K562 (cell line): Measurements from ENCODE around the gene ZNF486. TPM values are rescaled to one million over a fixed set of nuclear protein-coding genes. Genes with fewer than 3 reads are reported as not detected.
"Not testable (repeated sequence)": the region's sequence is repeated elsewhere in the genome, so short reads cannot be mapped to it uniquely, and the experiment has no call there.

Experiments used
- ATAC-seq: fragments of 200-7000 bp; cut with Tn5 transposase; 3 replicates; pipeline ENCODE4 v1.9.1; 2020; ENCODE audit warnings: moderate library complexity
- BruUV-seq: library from RNA; stranded (reverse); fragments of 400-500 nt; replicated peaks from 2 replicates; lab custom pipeline; 2021; lab: Mats Ljungman, UMichigan
- CTCF ChIA-PET: fragments of 300-600 bp; formaldehyde crosslinking; extraction: SDS; loops from one replicate; lab custom pipeline; 2021; ENCODE audit warnings: low intra/inter-chr PET ratio; lab: Yijun Ruan, JAX
- POLR2A ChIA-PET: fragments of 300-600, 350-650 bp; sonication (Branson Sonifier 250); formaldehyde crosslinking; extraction: SDS; loops from one replicate; lab custom pipeline; 2021; ENCODE audit warnings: antibody characterized with exemption, inconsistent platforms; lab: Yijun Ruan, JAX
- DNase-seq, 4 experiments: peaks; one replicate each; pipeline versions ENCODE4 v3.0.0 to v3.0.0-alpha.2; 2011 to 2018; ENCODE audit warnings: low spot score in 3 of 4, mixed read lengths in 3 of 4; ENCODE audit errors: extremely low read depth in 1 of 4
- FAIRE-seq: peaks from 2 replicates; lab custom pipeline; 2011; peaks lifted over from hg19 to GRCh38; lab: Jason Lieb, UNC
- H2AFZ ChIP-seq: 2 replicates; pipeline ENCODE4 v1.6.0; 2011; ENCODE audit warnings: low read depth, low read length, control low read depth, inconsistent platforms
- H3K27ac ChIP-seq: fragments of 200-600 bp; 3 replicates; pipeline ENCODE4 v1.8.0; 2011; ENCODE audit warnings: low read depth, mild to moderate bottlenecking, control low read depth, inconsistent platforms, low read length, moderate library complexity, mixed read lengths; ENCODE audit errors: extremely low read depth
- H3K27me3 ChIP-seq, 2 experiments: fragments of 300-600 bp in 1 of 2; 2 replicates in 1 of 2; 3 replicates in 1 of 2; pipeline versions ENCODE4 v1.6.0 to v1.8.0; 2011; ENCODE audit warnings: inconsistent platforms in 2 of 2, low read length in 2 of 2, mild to moderate bottlenecking in 1 of 2, mixed read lengths in 1 of 2, moderate library complexity in 1 of 2; ENCODE audit not compliant: control insufficient read depth in 2 of 2, insufficient read depth in 2 of 2
- H3K36me3 ChIP-seq: fragments of 300-600 bp; 3 replicates; pipeline ENCODE4 v1.8.0; 2011; ENCODE audit warnings: mild to moderate bottlenecking, low read length, inconsistent platforms; ENCODE audit not compliant: control insufficient read depth, insufficient read depth
- H3K4me1 ChIP-seq, 2 experiments: fragments of 200-600 bp in 1 of 2; replicated peaks in 1 of 2; 2 replicates in 1 of 2; 3 replicates in 1 of 2; pipeline versions ENCODE4 v1.5.1 to v1.8.0; 2011; ENCODE audit warnings: inconsistent platforms in 2 of 2, low read length in 2 of 2, mild to moderate bottlenecking in 1 of 2, mixed read lengths in 1 of 2, moderate library complexity in 1 of 2; ENCODE audit not compliant: control insufficient read depth in 2 of 2, insufficient read depth in 2 of 2
- H3K4me2 ChIP-seq: 2 replicates; pipeline ENCODE4 v1.6.1; 2011; ENCODE audit warnings: low read length, control low read depth, inconsistent platforms, mixed read lengths; ENCODE audit not compliant: insufficient read depth
- H3K4me3 ChIP-seq: fragments of 200-600 bp; sonication (generic), shearing (Covaris generic); 2 replicates; pipeline ENCODE4 v1.5.1; 2016; ENCODE audit warnings: control low read depth, inconsistent platforms
- H3K79me2 ChIP-seq: fragments of 200-600 bp; 3 replicates; pipeline ENCODE4 v1.8.0; 2011; ENCODE audit warnings: low read length, inconsistent platforms; ENCODE audit not compliant: control insufficient read depth, insufficient read depth
- H3K9ac ChIP-seq, 2 experiments: 2 replicates each; pipeline versions ENCODE4 v1.6.0 to v1.6.1; 2011; ENCODE audit warnings: low read depth in 2 of 2, low read length in 2 of 2, control low read depth in 1 of 2, inconsistent platforms in 1 of 2, mild to moderate bottlenecking in 1 of 2, mixed read lengths in 1 of 2; ENCODE audit not compliant: insufficient read depth in 1 of 2
- H3K9me1 ChIP-seq: one replicate; pipeline ENCODE4 v1.6.0; 2011; ENCODE audit warnings: inconsistent platforms, mild to moderate bottlenecking, low read length, moderate library complexity; ENCODE audit not compliant: control insufficient read depth, insufficient read depth
- H3K9me3 ChIP-seq: replicated peaks from 2 replicates; pipeline ENCODE4 v1.5.1; 2011; ENCODE audit warnings: low read depth, low read length, inconsistent platforms; ENCODE audit not compliant: control insufficient read depth, insufficient read depth
- H4K20me1 ChIP-seq: replicated peaks from 2 replicates; pipeline ENCODE4 v1.6.1; 2011; ENCODE audit warnings: low read length, inconsistent platforms, mixed read lengths; ENCODE audit not compliant: control insufficient read depth, insufficient read depth
- ARID1B ChIP-seq: fragments of 450-650 bp; IDR thresholded peaks from 2 replicates; pipeline ENCODE4 v1.6.1; 2016; ENCODE audit warnings: antibody characterized with exemption, mild to moderate bottlenecking, inconsistent platforms
- ARID2 ChIP-seq: fragments of 450-650 bp; IDR thresholded peaks from 2 replicates; pipeline ENCODE4 v1.6.1; 2017; ENCODE audit warnings: antibody characterized with exemption, mild to moderate bottlenecking
- BHLHE40 ChIP-seq: IDR thresholded peaks from 2 replicates; pipeline ENCODE4 v1.6.1; 2011; ENCODE audit warnings: low read length, improper control_type of control experiment
- CBFA2T2 ChIP-seq: fragments of 450-650 bp; conservative IDR thresholded peaks from 2 replicates; pipeline ENCODE4 v1.6.1; 2017; ENCODE audit warnings: mild to moderate bottlenecking
- EP300 ChIP-seq: IDR thresholded peaks from 2 replicates; pipeline ENCODE4 v1.6.1; 2012; ENCODE audit warnings: low read length, improper control_type of control experiment
- FOXA1 ChIP-seq: fragments of 450-650 bp; IDR thresholded peaks from 2 replicates; pipeline ENCODE4 v1.6.1; 2016; ENCODE audit warnings: mild to moderate bottlenecking, borderline replicate concordance
- FOXA3 ChIP-seq, 2 experiments: fragments of 450-650 bp in 1 of 2; sonication (generic) in 1 of 2; formaldehyde crosslinking; IDR thresholded peaks in 1 of 2; conservative IDR thresholded peaks in 1 of 2; 2 replicates each; pipeline versions ENCODE4 v1.4.0 to v1.8.0; 2020 to 2022; ENCODE audit warnings: mild to moderate bottlenecking in 2 of 2, missing genetic modification reagents in 1 of 2
- KDM1A ChIP-seq, 2 experiments: fragments of 450-650 bp; IDR thresholded peaks; 2 replicates each; pipeline ENCODE4 v1.6.1; 2016; ENCODE audit warnings: mild to moderate bottlenecking in 2 of 2
- L3MBTL2 ChIP-seq: fragments of 450-650 bp; IDR thresholded peaks from 2 replicates; pipeline ENCODE4 v1.6.1; 2016; ENCODE audit warnings: mild to moderate bottlenecking, moderate library complexity
- MBD2 ChIP-seq: sonication (generic); IDR thresholded peaks from 2 replicates; pipeline ENCODE4 v1.6.1; 2016; ENCODE audit warnings: low read depth, borderline replicate concordance
- MTA2 ChIP-seq: fragments of 450-650 bp; IDR thresholded peaks from 2 replicates; pipeline ENCODE4 v1.6.1; 2016; ENCODE audit warnings: low read depth
- NCOR1 ChIP-seq: fragments of 450-650 bp; IDR thresholded peaks from 2 replicates; pipeline ENCODE4 v1.6.1; 2016; ENCODE audit warnings: mild to moderate bottlenecking, moderate library complexity
- SMAD4 ChIP-seq: fragments of 250-450 bp; sonication (Bioruptor Pico); conservative IDR thresholded peaks from 2 replicates; pipeline ENCODE4 v1.8.0; 2021; ENCODE audit warnings: inconsistent platforms, mild to moderate bottlenecking, moderate library complexity
- TCF3 ChIP-seq: sonication (generic); formaldehyde crosslinking; IDR thresholded peaks from 2 replicates; pipeline ENCODE4 v1.4.0; 2020; ENCODE audit warnings: mild to moderate bottlenecking, missing genetic modification reagents
- ZC3H4 ChIP-seq: sonication (generic); formaldehyde crosslinking; IDR thresholded peaks from 2 replicates; pipeline ENCODE4 v1.9.0; 2021; ENCODE audit warnings: missing genetic modification reagents, borderline replicate concordance
- WGBS: fragments of 100-300 bp; shearing (Covaris generic); methylation state at CpG from one replicate; pipeline ENCODE4 v1.1.6; 2016; ENCODE audit warnings: low coverage, mixed read lengths; ENCODE audit not compliant: insufficient coverage; ENCODE audit errors: missing lambda C conversion rate; 5-methylcytosine and 5-hydroxymethylcytosine counted together
- in situ Hi-C: fragments of 300-500 bp; cut with MboI; formaldehyde crosslinking; loops from 4 replicates; pipeline ENCODE4 v1.15.0; 2018; ENCODE audit warnings: inconsistent platforms, mixed read lengths
- intact Hi-C: fragments of 100-400 bp; cut with micrococcal nuclease; formaldehyde crosslinking; loops from 2 replicates; pipeline ENCODE4 v1.14.2; 2022
- polyA plus RNA-seq, 8 experiments: library from polyadenylated mRNA; depleted of rRNA in 4 of 8; stranded (reverse) in 5 of 8; unstranded in 3 of 8; fragments of >200 nt; fragmentation: Nextera tagmentation in 2 of 8; fragmentation: Illumina TruSeq in 1 of 8; extraction: Ambion mirVana in 2 of 8; extraction: Trizol in 1 of 8; gene quantifications; 2 replicates each; pipeline versions ENCODE4 v1.2.1 to v1.2.3, GENCODE V29; 2011 to 2014; ENCODE audit warnings: inconsistent platforms in 1 of 8, missing spikeins in 1 of 8
- total RNA-seq, 7 experiments: library from RNA; depleted of rRNA in 6 of 7; stranded (reverse); fragments of >200 nt in 6 of 7; fragmentation: Illumina TruSeq in 2 of 7; extraction: Trizol in 2 of 7; gene quantifications; 2 replicates each; pipeline versions ENCODE4 v1.2.1 to v1.2.3, GENCODE V29; 2011 to 2021; ENCODE audit warnings: low replicate concordance in 1 of 7
- TF ChIP-seq, protein P1 (sequence below): sonication (generic); formaldehyde crosslinking; IDR thresholded peaks from 2 replicates; pipeline ENCODE4 v1.8.1; 2023; ENCODE audit warnings: mild to moderate bottlenecking, missing genetic modification reagents

ZNF486 gene
- total and polyA plus RNA-seq, 9 of the 15 experiments (the other 6 are each of a cell fraction or from before 2014, with no cell fraction given): 0.39 to 1.6 (median 1.2) TPM

GRCh38 chr19:20221605-20222004 lies 54.6 kb downstream of the ZNF486 start:
- H3K4me1 ChIP-seq, H3K4me2 ChIP-seq, H3K27ac ChIP-seq, ATAC-seq, BruUV-seq, H3K9ac ChIP-seq, CTCF ChIA-PET, H3K9me1 ChIP-seq, H3K4me3 ChIP-seq, H2AFZ ChIP-seq, POLR2A ChIA-PET, H3K27me3 ChIP-seq, H4K20me1 ChIP-seq, intact Hi-C loops, H3K9me3 ChIP-seq, H3K79me2 ChIP-seq, FAIRE-seq, in situ Hi-C loops, DNase-seq, H3K36me3 ChIP-seq: not testable (repeated sequence)
- 6% methylated on average over 1 of the region's 1 CpG for WGBS

GRCh38 chr19:20233105-20233504 lies 66.1 kb downstream of the ZNF486 start:
- H3K27me3 ChIP-seq: no peaks in the 10 kb centered on the region
- H4K20me1 ChIP-seq: no peaks in the 10 kb centered on the region
- H3K4me3 ChIP-seq: no peak overlapping the region
- H2AFZ ChIP-seq: no peak overlapping the region
- peak in 1 of 4 experiments; percentile 44 for DNase-seq
- in situ Hi-C loops: no loop called here
- H3K4me2 ChIP-seq: no peak overlapping the region
- CTCF ChIA-PET: no interaction called here
- no peak for FAIRE-seq
- H3K9me1 ChIP-seq: no peaks in the 10 kb centered on the region
- intact Hi-C loops: no loop called here
- POLR2A ChIA-PET: no interaction called here
- peak; percentile 37; the same call in 2 of the 3 replicates for ATAC-seq
- H3K27ac ChIP-seq: no peak overlapping the region; the same call in 2 of the 3 replicates
- H3K36me3 ChIP-seq: no peaks in the 10 kb centered on the region
- H3K9ac ChIP-seq: no peak overlapping the region
- 0% methylated on average over 3 of the region's 3 CpGs for WGBS
- no peaks in the 10 kb centered on the region for H3K79me2 ChIP-seq
- no peaks in the 10 kb centered on the region for H3K4me1 ChIP-seq
- no peaks in the 10 kb centered on the region for H3K9me3 ChIP-seq
- BruUV-seq: no TSS peak
- peak; percentile 34; the same call in 1 of the 2 replicates for TF ChIP-seq FOXA1
- peak; percentile 87 to 93 for TF ChIP-seq FOXA3 (CRISPR knock-in tag; conservative IDR thresholded peaks at IDR 0.05 in 1 of 2, IDR thresholded peaks at IDR 0.05 in 1 of 2)
- TF ChIP-seq, protein P1, sequence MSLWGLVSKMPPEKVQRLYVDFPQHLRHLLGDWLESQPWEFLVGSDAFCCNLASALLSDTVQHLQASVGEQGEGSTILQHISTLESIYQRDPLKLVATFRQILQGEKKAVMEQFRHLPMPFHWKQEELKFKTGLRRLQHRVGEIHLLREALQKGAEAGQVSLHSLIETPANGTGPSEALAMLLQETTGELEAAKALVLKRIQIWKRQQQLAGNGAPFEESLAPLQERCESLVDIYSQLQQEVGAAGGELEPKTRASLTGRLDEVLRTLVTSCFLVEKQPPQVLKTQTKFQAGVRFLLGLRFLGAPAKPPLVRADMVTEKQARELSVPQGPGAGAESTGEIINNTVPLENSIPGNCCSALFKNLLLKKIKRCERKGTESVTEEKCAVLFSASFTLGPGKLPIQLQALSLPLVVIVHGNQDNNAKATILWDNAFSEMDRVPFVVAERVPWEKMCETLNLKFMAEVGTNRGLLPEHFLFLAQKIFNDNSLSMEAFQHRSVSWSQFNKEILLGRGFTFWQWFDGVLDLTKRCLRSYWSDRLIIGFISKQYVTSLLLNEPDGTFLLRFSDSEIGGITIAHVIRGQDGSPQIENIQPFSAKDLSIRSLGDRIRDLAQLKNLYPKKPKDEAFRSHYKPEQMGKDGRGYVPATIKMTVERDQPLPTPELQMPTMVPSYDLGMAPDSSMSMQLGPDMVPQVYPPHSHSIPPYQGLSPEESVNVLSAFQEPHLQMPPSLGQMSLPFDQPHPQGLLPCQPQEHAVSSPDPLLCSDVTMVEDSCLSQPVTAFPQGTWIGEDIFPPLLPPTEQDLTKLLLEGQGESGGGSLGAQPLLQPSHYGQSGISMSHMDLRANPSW (CRISPR knock-in tag): no peak
- no peak for TF ChIP-seq MBD2
- 0 out of 4 replicates have a peak, but pooled peaks of 1 of the 2 experiments have one; percentile 18 for TF ChIP-seq KDM1A (IDR thresholded peaks at IDR 0.05)
- TF ChIP-seq SMAD4 (CRISPR knock-in tag): 0 out of 2 replicates have a peak, but pooled peaks have one; percentile 45
- TF ChIP-seq L3MBTL2: peak; percentile 62
- peak; percentile 58 for TF ChIP-seq NCOR1
- TF ChIP-seq EP300: 0 out of 2 replicates have a peak, but pooled peaks have one; percentile 9
- TF ChIP-seq ZC3H4 (CRISPR knock-in tag): no peak
- TF ChIP-seq ARID2: no peak
- TF ChIP-seq ARID1B: peak; percentile 71
- TF ChIP-seq BHLHE40: peak; percentile 57; the same call in 1 of the 2 replicates
- peak; percentile 55 for TF ChIP-seq CBFA2T2
- peak; percentile 28; the same call in 1 of the 2 replicates for TF ChIP-seq MTA2
- TF ChIP-seq TCF3 (CRISPR knock-in tag): peak; percentile 61; the same call in 1 of the 2 replicates
